HG02870 (cell line): ENCODE measurements around the gene VAC14.

Experiments
- ATAC-seq: cut with Tn5 transposase; IDR thresholded peaks from one replicate; pipeline ENCODE4 v1.9.1; 2021; ENCODE audit warnings: mild to moderate bottlenecking, moderate library complexity; ENCODE audit not compliant: unreplicated experiment

The VAC14 gene

DNA sequence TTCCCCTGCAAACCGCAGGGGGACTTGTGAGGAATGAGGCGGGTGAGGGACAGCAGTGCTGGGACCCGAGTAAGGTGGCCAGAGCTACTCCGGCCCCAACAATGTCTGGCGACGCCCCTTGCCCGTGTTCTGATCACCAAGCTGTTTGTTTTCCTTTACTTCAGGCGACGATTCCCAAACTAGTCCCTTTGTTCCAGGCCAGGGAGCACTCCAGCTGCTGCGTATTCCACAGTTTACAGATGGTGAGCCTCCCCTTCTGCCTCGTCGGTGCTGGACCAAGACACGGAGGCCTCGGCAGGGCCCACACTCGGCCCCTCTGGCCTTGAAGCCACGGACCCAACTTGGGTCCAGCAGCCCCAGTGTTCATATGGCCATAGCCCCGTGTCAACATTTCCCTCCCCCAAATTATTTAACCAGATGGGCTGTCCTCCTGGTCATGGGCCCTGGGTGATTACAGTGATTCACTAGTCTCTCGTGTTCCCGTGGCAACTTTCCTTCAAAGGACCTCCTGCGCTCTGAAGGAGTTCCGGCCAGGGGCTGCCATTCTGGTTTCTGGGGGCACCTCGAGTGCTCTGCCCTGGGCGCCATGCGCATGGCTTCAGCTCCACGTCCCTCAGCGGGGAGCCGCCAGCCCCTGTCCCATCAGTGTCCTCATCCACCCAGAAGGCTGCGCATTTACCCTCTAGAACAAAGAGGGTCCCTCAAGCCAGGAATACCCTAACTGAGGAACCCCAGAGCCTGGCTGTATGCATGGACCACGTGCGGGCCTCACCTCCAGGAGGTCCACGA is 90.3 kb downstream of the VAC14 start:
- no peak for ATAC-seq

DNA sequence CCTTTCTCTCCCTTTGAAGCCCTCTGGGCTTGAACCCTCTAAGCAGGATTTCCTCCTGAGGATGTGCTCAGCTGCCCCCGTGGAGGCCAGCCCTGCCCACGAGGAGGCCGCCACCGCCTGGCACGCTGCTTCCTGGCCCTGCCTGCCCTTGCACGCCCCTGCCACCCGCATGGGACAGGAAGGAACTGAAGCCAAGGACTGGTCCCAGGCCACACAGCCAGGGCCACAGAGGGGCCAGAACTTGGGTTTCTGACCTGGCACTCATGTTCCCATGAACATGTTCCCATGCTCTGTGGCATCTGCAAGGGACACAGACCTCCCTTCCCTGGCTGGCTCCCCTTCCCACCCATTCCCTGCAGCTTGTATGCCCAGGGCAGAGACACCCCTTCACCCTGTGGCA is 91.0 kb downstream of the VAC14 start:
- ATAC-seq: no peak

DNA sequence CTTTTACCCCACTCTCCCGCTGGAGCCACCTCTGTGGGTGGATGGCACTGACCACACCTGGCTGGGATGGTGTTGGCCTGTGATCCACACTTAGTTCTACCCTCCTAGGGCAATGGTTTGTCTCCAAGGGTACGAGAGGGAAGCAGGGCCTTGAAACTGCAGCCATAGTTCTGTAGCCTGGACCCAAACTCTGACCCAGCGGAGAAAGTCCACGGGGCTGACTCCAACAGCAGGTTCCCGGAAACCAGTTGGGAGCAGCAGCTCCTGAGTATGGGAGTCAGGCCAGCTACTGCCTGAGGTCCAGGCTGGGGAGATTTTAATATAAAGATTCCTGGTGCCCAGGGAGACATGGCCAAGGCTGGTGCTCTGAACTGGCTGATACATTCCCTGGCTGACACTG is 91.5 kb downstream of the VAC14 start:
- ATAC-seq: no peak

DNA sequence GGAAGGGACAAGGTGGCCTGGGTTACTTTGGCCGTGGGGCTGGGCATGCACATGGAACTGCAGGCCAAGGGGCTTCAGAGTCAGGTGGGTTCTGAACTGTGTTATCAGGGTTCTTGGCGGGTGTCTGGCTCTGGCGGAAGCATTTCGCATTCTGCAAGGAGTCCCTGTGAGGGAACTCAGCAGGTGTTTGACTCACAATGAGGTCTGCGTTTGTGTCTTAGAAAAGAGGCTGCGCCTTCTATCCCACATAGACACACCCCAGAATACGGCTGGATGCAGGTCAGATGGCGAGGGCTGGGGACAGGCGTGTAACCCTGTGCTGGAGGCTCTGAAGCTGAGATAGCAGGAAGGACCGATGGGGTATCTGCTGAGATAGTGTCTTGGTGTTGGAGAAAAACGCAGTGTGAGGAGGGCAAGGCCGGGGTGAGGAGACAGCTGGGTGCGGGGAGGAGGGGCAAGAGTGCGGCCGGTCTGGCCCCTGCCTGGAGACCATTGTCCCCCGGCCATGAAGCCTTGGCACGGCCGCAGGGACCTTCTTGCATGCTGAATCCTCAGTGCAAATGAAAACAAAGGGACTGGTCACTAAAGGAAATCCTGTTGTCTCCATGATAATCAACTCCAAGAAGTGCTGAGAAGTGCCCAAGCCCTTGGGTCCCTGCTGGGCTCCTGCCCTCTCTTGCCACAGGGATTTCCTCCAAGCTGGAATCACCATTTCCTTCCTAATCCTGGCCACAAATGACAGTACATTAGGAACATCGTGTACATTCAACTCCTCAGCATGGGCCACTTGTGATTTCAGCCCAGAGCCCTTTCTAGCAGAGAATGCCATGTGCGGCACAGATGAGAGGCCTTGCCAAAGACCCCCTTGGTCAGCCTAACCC is 92.4 kb downstream of the VAC14 start:
- ATAC-seq: no peak

DNA sequence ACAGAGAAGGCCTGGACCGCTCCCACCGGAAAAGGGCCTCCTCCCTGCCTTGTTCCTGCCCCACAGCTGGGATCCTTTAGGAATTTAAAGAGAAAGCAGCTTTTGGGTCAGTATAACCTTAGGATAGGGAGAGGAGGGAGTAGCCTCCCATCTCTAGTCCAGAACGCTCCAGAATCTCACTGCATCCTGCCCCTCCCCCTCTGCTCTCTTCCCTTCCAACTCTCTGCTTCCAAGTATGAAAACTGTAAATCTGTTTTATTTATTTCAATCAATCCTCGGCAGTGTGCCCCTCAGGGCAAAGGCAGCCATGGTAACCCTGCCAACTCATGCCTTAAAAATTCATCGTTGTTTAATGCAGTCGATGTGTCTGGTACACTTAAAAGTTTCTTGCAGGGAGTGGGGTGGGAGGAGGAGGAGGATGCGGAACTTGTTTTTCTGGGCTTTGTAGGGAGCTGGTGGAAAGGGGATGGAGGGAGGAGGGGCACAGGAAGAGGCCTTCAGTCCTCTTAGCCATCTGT is 94.0 kb downstream of the VAC14 start:
- ATAC-seq: no peak

DNA sequence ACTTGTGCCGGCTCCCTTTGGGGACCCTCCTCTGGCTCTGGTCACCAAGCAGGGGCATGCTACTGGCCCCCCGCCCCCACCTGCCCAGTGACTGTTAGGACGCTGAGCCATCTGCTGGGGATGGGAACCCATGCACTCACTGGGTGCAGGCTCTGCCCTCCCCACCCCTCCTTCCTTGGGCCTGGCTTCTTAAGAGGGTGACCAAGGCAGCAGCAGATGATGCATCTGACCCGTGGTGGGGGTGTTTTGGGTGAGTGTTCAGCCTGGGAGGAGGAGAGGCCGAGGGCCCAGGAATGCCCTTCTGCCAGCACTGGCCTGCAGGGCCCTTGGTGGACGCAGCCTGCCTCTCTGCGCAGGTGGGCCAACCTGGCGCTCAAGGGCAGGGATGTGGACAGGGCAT is 95.9 kb downstream of the VAC14 start:
- no peak for ATAC-seq

DNA sequence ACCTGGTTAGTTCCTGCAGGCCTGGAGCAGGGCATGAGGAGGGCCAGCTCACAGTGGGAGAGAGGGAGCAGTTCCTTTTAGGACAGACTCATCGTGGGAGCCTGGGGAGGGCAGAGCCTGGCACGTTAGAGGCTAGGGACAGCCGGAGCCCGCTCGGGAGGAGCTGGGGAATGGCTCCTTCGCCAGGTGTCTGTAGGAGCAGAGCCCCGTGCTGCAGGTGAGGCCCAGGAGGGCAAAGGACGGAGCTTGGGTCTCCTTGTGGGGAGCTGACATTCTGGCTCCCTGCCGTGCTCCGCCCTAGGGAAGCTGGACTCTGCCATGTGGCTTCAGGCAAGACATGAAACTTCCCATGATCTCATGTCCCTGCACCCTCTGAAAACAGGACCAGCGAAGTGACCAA is 96.4 kb downstream of the VAC14 start:
- ATAC-seq: no peak

DNA sequence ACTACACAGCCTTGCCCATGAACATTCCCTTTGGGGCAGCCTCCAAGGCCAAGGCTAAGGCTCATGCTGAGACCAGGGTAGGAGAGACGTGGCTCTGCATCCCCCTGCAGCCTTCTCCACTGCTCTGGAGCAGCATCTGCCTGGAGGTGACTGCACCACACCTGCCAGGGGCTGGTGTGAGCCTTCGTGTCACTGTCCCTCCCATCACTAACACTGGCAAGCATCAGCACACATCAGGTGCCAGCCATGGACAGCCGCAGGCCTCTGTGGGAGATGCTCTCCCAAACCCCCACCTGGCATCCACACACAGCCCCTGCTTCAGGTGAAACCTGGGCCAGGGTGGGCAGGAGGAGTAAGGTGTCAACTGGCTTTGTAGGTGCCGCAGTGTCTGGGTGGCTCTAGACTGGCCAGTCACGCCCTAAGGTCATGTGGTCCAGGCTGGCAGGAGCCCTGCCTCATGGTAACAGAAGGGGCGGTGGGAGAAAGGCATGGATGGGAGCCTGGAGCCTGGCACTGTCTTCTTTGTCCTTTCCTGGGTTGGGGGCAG is 97.0 kb downstream of the VAC14 start:
- no peak for ATAC-seq

DNA sequence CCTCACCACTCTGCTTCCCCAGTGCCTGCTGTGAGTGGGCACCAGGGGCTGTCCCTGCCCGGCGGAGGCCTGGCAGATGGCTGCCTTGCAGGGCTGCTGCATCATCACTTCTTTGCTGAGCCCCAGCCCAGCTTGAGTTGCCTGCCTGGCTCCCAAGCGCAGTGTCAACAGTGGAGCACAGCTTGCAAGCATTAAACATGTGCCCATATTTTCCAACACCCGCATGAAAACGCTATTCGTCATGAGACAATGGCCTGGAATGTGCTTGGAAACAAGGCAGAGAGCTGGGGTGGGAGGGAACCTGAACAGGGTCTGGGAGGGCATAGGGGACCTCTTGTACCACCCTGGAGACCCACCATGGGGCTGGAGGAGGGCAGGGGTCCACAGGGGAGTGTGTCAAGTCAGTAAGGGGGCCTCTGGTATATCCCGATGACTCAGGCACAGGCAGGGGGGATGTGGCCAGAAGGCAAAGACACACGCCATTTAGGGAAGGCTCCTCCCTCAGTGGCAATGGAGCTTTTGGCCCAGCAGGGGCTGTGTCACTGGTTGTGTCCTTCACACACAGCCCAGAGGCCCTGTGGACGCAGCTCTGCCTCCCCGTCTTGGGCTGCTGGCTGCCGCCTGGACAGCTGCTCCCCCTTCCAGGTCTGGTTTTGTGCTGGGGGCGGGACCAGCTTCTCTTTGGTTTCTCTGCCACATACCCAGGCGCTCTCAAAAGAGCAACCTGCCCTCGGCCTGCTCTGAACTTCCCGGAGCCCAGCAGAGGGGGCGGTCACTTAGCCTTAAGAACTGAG is 97.7 kb downstream of the VAC14 start:
- ATAC-seq: no peak

DNA sequence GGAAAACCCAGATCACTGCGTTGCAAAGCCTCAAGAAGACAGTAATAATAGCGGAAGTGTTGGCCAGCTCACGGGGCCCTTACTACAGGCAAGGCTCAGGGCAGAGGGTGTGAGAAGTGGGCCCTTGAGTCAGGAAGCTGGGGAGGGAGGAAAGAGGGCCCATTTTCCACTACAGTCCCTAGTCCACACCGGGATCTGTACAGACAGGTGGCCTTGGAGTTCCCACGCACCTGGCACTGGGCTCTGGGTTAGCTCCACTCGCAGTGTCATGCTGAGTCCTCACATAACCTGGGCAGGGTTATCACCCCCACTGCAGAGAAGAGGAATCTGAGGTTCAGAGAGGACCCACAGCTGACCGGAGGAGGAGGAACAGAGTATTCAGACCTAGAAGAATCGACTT is 98.3 kb downstream of the VAC14 start:
- ATAC-seq: no peak

DNA sequence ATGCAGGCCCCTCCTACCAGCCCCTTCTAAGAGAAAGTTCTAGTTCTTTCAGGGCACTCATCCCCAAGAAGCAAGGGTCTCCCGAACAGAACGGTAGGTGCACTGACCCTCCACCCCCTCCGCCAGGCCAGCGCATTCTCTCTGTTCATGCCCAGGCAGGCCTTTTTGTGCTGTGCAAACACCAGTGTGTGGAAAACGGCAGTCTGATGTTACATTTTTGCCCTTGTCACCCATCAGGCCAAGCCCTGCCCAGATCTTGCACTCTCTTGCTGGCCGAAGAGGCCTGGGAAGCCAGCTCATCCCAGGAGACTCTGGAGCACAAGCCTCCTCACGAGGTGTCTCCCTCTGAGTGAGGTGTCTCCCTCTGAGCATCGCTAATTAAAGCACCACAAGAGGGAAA is 99.0 kb downstream of the VAC14 start:
- ATAC-seq: no peak

DNA sequence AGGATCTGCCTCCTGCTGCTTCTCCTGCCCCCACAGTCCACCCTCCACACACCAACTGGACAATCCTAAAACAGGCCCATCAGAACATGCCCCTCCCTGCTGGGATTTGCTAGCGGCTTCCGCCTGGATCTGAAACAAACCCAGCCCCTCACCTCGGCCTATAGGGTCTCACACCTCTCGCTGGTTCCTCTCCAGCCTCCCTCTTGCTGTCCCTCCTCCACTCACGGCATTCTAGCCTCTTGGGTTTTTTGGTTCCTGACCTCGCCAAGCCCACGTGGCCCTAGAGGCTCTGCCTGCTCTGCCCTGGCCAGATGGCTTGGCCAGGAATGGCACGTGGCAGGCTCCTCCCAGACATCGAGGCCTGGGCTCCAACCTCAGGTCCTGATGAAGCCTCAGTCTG is 99.4 kb downstream of the VAC14 start:
- no peak for ATAC-seq

DNA sequence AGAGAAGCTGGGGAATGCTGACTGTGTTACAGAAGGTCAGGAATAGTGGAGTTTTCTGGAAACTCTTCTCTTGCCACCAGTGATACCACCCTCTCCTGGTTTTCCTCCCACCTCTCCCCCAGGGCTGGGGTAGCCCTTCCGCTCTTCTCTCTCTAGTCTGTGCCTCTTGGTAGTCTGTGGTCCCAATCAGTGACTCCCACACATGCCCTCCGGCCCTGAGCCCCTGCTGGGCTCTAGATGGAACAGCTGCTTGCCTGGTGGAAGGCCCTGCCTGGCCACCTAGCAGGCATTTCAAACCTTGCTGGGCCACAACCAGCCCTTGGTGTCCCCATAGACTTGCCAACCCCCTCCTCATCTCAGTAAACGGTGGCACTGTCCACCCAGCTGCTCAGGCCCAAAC is 99.9 kb downstream of the VAC14 start:
- no peak for ATAC-seq

DNA sequence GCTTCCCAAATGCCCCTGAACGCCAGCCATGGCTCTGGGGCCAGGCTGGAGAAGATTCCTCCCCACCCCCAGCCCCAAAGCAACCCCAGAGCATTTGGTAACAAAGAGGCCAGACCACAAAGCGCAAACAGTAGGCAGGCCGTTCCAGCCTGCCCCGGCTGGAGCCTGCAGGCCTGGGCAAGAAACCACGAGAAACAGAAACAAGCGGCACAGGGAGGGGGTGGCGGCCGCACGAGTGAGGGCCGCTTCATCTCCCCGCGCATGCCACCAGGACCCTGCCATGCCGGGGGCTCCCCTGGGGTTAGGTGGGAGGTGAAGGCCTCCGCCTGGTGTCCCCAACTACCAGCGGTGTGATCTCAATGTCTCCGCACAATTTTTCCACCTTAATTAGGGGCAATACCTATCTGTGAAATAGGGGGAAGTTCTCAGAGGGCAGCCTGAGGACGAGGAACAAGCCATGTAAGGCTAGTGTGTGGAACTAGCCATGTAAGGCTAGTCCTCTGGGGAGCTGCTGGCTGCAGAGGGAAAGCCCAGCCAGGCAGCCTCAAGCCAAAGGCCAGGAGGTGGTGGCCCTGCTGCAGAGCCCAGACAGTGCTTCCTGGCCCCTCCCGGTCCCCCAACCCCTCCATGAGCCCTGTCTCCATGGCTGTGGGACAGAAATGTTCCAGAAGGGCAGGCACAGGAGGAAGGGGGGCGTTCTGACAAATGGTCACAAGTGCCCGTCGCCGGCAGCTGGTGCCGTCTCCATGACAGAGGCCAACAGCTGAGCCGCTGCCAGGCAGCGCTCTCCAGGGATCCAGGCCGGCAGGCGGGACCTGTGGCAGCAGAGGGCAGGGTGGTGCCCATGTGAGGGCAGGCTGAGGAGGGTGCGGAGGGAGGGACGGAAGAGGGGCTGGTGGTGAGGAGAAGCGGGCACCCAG is 100.6 kb downstream of the VAC14 start:
- no peak for ATAC-seq

DNA sequence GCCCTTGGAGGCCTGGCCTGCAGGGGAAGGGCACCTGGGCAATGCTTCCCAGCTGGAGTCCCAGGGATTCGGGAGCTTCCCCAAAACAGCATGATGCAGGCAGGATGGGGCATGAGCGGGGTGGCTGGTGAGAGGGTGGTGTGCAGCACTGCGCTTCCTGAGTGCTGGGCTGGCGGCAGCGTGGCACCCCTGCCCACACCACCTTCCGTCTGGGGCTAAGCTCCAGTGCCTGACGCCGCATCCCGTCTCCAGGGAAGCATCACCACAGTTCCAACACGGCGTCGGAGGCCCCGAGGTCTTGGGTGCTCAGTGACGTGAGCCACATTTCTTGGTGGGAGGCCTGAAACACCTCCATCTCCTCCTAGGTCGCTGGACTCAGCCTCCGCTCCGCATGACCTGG is 101.3 kb downstream of the VAC14 start:
- ATAC-seq: no peak

DNA sequence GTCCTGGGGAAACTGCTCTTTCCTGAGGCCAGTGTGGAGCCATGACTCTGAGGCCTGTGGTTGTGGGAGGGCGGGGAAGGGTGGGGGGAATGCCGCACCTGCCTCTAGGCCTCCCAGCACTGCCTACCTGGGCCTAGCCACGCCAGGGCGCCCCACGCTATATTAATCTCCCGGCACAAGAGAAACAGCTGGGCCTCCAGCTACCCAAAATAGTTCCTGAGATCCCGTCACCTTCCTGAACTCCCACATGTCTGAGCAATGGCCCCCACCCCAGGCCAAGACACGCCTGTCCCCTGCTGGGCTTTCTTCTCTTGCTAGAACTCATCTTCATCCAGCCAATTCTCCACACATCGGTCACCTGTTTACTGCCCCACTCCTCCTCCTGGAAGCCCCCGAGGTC is 102.1 kb downstream of the VAC14 start:
- ATAC-seq: no peak

DNA sequence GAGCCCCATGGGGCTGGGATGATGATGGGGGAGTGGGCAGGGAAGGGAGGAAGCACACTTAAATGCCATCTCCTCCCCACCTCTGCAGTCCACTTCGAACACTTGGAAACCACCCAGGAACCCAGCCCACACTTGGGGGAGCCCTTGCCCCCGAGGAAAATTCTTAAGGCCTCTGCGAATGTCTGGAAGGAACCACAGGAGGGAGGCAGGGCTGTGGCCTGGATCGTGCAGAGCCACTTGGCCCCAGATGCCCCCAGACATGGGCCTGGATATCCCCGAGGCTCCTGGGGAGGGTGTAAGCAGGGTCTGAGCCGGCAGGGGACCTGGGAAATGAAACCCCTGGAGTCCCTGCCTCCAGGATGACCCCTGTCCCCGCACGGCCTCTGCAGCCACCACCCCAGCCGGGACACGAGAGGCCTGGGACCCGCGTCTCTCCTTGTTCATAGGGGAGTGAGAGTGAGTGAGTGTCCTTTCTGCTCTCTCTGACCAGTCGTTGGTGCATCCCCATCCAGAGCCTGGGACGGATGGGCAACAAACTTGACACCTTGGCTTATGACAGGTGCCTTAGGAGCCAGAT is 103.3 kb downstream of the VAC14 start:
- no peak for ATAC-seq

DNA sequence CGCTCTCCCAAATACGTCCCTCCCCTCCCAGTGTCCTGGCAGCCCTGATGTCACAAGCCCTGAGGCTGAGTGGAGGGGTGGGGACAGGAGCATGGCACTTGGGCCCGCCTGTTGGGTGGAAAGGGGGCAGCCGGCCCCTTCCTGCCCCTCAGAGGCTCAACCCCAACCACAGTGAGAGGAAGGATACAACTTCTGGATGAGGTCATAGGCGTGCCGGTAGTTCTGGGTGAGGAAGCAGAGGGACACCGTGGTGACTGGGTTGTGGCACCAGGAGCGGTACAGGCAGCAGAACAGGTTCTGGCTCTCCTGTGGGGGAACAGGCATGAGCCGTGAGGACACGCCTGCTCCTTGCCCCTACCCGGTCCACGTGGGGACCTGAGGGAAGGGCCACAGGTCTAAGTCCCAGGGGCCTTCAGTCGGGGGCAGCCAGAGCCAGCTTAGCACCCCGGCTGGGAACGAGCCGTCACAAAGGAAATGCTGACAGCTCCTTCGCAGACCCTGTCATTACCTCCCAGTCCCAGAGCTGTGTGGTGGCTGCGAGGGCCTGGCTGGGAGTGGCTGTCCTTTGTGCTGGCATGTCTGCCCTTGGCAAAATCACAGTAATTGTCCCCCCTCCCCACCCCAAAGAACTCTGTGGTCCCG is 103.9 kb downstream of the VAC14 start:
- no peak for ATAC-seq

DNA sequence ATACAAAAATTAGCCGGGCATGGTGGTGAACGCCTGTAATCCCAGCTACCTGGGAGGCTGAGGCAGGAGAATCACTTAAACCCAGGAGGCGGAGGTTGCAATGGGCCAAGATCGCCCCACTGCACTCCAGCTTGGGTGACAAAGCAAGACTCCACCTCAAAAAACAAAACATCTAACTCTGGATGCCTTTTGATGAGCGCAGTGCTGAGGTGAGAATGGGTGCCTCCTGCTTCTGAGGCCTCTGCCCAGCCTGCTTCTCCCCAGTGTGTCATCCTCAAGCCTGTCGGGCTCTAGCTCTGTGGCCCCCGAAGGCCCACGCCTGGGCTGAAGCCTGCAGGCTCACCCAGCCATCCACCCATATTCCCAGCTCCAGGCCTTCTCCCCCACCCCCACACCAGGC is 104.6 kb downstream of the VAC14 start:
- ATAC-seq: no peak
